H1 (cell line): Measurements from ENCODE around the gene OCSTAMP. TPM values are rescaled to one million over a fixed set of nuclear protein-coding genes. Genes with fewer than 3 reads are reported as not detected.

ENCODE experiments used
- BCL11A ChIP-seq, 2 experiments: IDR thresholded peaks; one replicate each; pipeline ENCODE4 v1.6.1; 2011; ENCODE audit warnings: low read depth in 2 of 2, low read length in 2 of 2, mild to moderate bottlenecking in 2 of 2
- CTCF ChIP-seq, 3 experiments: IDR thresholded peaks; 1 replicate in 2 of 3; 2 replicates in 1 of 3; pipeline versions ENCODE4 v1.5.1 to v1.6.1; 2011; ENCODE audit warnings: low read length in 3 of 3, mild to moderate bottlenecking in 3 of 3, inconsistent platforms in 2 of 3, low read depth in 1 of 3, moderate library complexity in 1 of 3; ENCODE audit not compliant: insufficient read depth in 1 of 3; ENCODE audit errors: control extremely low read depth in 1 of 3
- E2F6 ChIP-seq: IDR thresholded peaks from 2 replicates; pipeline ENCODE4 v1.6.1; 2012; ENCODE audit warnings: inconsistent platforms
- GABPA ChIP-seq: IDR thresholded peaks from 2 replicates; pipeline ENCODE4 v1.6.1; 2011; ENCODE audit warnings: mild to moderate bottlenecking, low read length, moderate library complexity, borderline replicate concordance; ENCODE audit not compliant: insufficient read depth
- HDAC2 ChIP-seq, 2 experiments: fragments of 300-600 bp in 1 of 2; sonication (generic) in 1 of 2; IDR thresholded peaks; 2 replicates each; pipeline ENCODE4 v1.6.1; 2011 to 2012; ENCODE audit warnings: low read depth in 2 of 2, low read length in 2 of 2, mild to moderate bottlenecking in 2 of 2, moderate library complexity in 2 of 2, borderline replicate concordance in 1 of 2, inconsistent platforms in 1 of 2
- POLR2A ChIP-seq, 2 experiments: IDR thresholded peaks; 1 replicate in 1 of 2; 2 replicates in 1 of 2; pipeline ENCODE4 v1.6.1; 2011; ENCODE audit warnings: low read depth in 2 of 2, low read length in 2 of 2, mild to moderate bottlenecking in 2 of 2; ENCODE audit errors: control extremely low read depth in 1 of 2
- RBBP5 ChIP-seq: IDR thresholded peaks from 2 replicates; pipeline ENCODE4 v1.7.1; 2012; ENCODE audit warnings: low read depth, mild to moderate bottlenecking, inconsistent platforms, low read length, moderate library complexity, borderline replicate concordance
- SP1 ChIP-seq: IDR thresholded peaks from 2 replicates; pipeline ENCODE4 v1.6.1; 2011; ENCODE audit warnings: low read depth, low read length
- polyA plus RNA-seq, 7 experiments: library from polyadenylated mRNA; depleted of rRNA in 3 of 7; stranded (reverse) in 5 of 7; unstranded in 2 of 7; fragments of >200 nt in 5 of 7; fragments of 200-250 nt in 2 of 7; gene quantifications; 1 replicate in 5 of 7; 2 replicates in 1 of 7; 4 replicates in 1 of 7; pipeline versions ENCODE4 v1.2.1 to v1.2.3, GENCODE V29; 2011 to 2013; ENCODE audit warnings: missing spikeins in 2 of 7, mixed read lengths in 2 of 7
- total RNA-seq: library from RNA; stranded (reverse); fragmentation: NEBNext Ultra II Directional; extraction: Animal tissue kit (Norgen Biotek cat#: 25700); gene quantifications from 2 replicates; pipeline ENCODE4 v1.2.1, GENCODE V29; 2021

OCSTAMP gene
- total and polyA plus RNA-seq, 2 of the 8 experiments (the other 6 are each of a cell fraction or from before 2014, with no cell fraction given): 0.09 to 0.13 TPM

DNA sequence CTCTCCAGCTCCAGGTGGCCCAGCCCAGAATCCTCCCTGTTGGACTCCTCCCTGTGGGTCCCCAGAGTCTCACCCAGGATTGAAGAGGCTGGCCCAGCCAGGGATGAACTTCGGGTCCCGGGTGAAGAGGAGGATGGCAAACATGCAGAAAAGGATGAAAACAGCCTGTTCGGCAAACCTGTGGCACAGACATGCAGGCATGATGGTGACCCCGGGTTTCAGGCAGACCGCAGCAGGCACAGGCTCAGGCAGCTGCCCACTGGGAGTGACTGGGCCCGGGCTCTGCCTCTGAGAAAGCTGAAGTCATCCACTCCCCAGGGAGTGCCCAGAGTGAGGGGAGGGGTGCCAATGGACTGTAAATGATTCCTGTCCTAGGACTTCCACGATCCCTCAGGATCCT is 37.5 kb upstream of the OCSTAMP start (continued):
- TF ChIP-seq RBBP5 (no peak), E2F6 (no peak), CTCF (IDR thresholded peaks at IDR 0.05; ENCODE audit: control extremely low read depth in 1 of 3, insufficient read depth in 1 of 3, low read depth in 1 of 3, low read length in 3 of 3) (no peak), SP1 (no peak), HDAC2 (IDR thresholded peaks at IDR 0.05; ENCODE audit: borderline replicate concordance in 1 of 2, low read depth in 2 of 2, low read length in 2 of 2) (no peak), POLR2A (IDR thresholded peaks at IDR 0.05; ENCODE audit: control extremely low read depth in 1 of 2, low read depth in 2 of 2, low read length in 2 of 2) (no peak), BCL11A (IDR thresholded peaks at IDR 0.05; ENCODE audit: low read depth in 2 of 2, low read length in 2 of 2) (no peak), GABPA (no peak)
